NT2/D1 (cell line): ENCODE data around the gene RNGTT.
A peak's percentile ranks its signal among the peaks of the same experiment; 100 is the strongest.

Source experiments
- DNase-seq: peaks from one replicate; pipeline ENCODE4 v3.0.0-alpha.2; 2011; ENCODE audit warnings: low read depth, low spot score
- H3K27me3 ChIP-seq: 2 replicates; pipeline ENCODE4 v1.6.0; 2011; ENCODE audit warnings: mild to moderate bottlenecking; ENCODE audit not compliant: insufficient read length, insufficient read depth
- H3K36me3 ChIP-seq: 2 replicates; pipeline ENCODE4 v1.6.1; 2011; ENCODE audit warnings: mild to moderate bottlenecking, low read length, mixed read lengths; ENCODE audit not compliant: insufficient read depth, insufficient read length
- H3K4me1 ChIP-seq: 2 replicates; pipeline ENCODE4 v1.5.1; 2011; ENCODE audit not compliant: insufficient read depth, insufficient read length
- H3K4me3 ChIP-seq: 2 replicates; pipeline ENCODE4 v1.5.1; 2011; ENCODE audit warnings: low read depth; ENCODE audit not compliant: insufficient read length
- H3K9ac ChIP-seq: 2 replicates; pipeline ENCODE4 v1.6.0; 2011; ENCODE audit warnings: low read depth; ENCODE audit not compliant: insufficient read length
- H3K9me3 ChIP-seq: 2 replicates; pipeline ENCODE4 v1.5.1; 2011; ENCODE audit warnings: mild to moderate bottlenecking, low read length; ENCODE audit not compliant: insufficient read depth
- SUZ12 ChIP-seq: IDR thresholded peaks from 2 replicates; pipeline ENCODE4 v1.6.1; 2011; ENCODE audit not compliant: insufficient read length, insufficient read depth; ENCODE audit errors: extremely low read depth
- YY1 ChIP-seq: IDR thresholded peaks from 2 replicates; pipeline ENCODE4 v1.6.1; 2011; ENCODE audit not compliant: insufficient read length, insufficient read depth
- ZNF274 ChIP-seq: IDR thresholded peaks from 2 replicates; pipeline ENCODE4 v1.6.1; 2011; ENCODE audit warnings: mild to moderate bottlenecking, low read depth, low read length

Gene RNGTT

GRCh38 chr6:88637761-88638545, 325.5 kb downstream of the RNGTT start:
- TF ChIP-seq SUZ12 (no peak), ZNF274 (no peak), YY1 (no peak)
- Histone ChIP-seq H3K4me1 (no peaks in the 10 kb centered on the region), H3K9ac (no peak overlapping the region), H3K36me3 (no peaks in the 10 kb centered on the region), H3K27me3 (no peaks in the 10 kb centered on the region), H3K4me3 (no peak overlapping the region), H3K9me3 (no peaks in the 10 kb centered on the region)
- no peak for DNase-seq

DNA sequence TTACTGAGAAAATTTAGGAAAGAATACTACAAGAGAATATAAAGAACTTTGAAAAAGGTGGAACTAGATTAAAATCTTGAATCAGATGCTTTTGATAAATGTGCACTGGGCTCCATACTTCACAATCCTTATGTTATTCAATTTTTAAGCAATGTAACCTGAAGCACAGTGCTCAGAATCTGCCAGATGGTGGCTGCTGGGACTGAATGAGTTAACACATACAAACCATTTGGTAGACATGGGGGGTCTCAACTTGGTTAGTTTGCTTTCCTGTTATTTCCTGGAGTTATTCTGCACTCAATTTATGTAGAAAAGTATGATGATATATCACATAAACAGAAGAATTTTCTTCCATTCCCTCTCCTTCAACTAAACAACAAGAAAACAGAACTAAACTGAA, 326.5 kb downstream of the RNGTT start:
- H3K27me3 ChIP-seq, result no peaks in the 10 kb centered on the region
- H3K9me3 ChIP-seq, result no peaks in the 10 kb centered on the region
- no peaks in the 10 kb centered on the region for H3K36me3 ChIP-seq
- H3K4me1 ChIP-seq, result no peaks in the 10 kb centered on the region
- no peak overlapping the region for H3K4me3 ChIP-seq
- TF ChIP-seq SUZ12 (no peak), YY1 (no peak), ZNF274 (no peak)
- no peak for DNase-seq
- H3K9ac ChIP-seq, result no peak overlapping the region

GRCh38 chr6:88633782-88634181, 329.6 kb downstream of the RNGTT start:
- DNase-seq, result no peak
- Histone ChIP-seq H3K4me1 (no peaks in the 10 kb centered on the region), H3K9me3 (no peaks in the 10 kb centered on the region), H3K36me3 (no peaks in the 10 kb centered on the region), H3K4me3 (no peak overlapping the region), H3K27me3 (no peaks in the 10 kb centered on the region), H3K9ac (no peak overlapping the region)
- TF ChIP-seq YY1, result no peak

- no peaks in the 10 kb centered on the region for H3K9me3 ChIP-seq
Observed at GRCh38 chr6:88631830-88632229, 331.6 kb downstream of the RNGTT start.

DNA sequence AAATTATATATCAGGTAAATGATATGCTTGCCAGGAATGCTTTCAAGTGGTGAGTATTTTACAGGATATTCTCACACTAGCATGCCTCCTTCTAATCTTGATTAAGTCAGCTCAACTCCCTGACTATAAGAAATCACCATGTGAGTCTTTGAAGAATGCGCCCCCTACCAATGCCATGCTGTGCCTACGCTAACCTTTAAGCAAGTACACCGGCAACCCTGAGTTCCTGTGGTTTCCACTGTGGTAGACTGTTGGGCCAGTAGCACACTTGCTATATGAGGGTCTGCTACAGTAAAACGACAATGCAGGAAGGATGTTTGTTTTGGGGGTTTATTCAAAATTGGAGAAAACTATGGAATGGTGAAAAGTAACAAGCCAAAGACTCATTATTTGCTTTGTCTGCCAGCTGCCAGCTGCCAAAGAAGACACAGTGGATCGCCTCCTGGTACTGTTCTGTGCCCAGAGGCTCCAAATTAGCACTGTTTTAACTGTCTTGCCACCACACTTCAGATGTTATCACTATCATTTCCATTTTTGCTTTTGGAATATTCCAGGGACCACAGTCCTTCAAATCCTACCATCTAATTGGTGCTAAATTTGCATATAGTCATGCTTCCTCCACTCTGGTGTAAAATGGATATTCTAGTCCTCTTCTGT, 333.5 kb downstream of the RNGTT start:
- H3K9ac ChIP-seq, result no peak overlapping the region
- H3K9me3 ChIP-seq, result no peaks in the 10 kb centered on the region
- peak; percentile 5 for DNase-seq
- TF ChIP-seq SUZ12 (no peak), YY1 (no peak), ZNF274 (no peak)
- H3K4me1 ChIP-seq, result no peaks in the 10 kb centered on the region
- H3K36me3 ChIP-seq, result no peaks in the 10 kb centered on the region
- H3K4me3 ChIP-seq, result no peak overlapping the region
- no peaks in the 10 kb centered on the region for H3K27me3 ChIP-seq

More at GRCh38 chr6:88631830-88632229, 331.6 kb downstream of the RNGTT start:
- no peaks in the 10 kb centered on the region for H3K36me3 ChIP-seq
- no peak for DNase-seq
- H3K27me3 ChIP-seq, result no peaks in the 10 kb centered on the region
- no peak overlapping the region for H3K4me3 ChIP-seq
- no peak for TF ChIP-seq YY1
- no peak for TF ChIP-seq SUZ12
- TF ChIP-seq ZNF274, result no peak
- H3K4me1 ChIP-seq, result no peaks in the 10 kb centered on the region
- no peak overlapping the region for H3K9ac ChIP-seq

- H3K4me3 ChIP-seq, result no peak overlapping the region
- H3K9ac ChIP-seq, result no peak overlapping the region
- H3K36me3 ChIP-seq, result no peaks in the 10 kb centered on the region
- no peaks in the 10 kb centered on the region for H3K27me3 ChIP-seq
- no peak for DNase-seq
- TF ChIP-seq SUZ12, result no peak
- no peak for TF ChIP-seq YY1
- TF ChIP-seq ZNF274, result no peak
- H3K9me3 ChIP-seq, result no peaks in the 10 kb centered on the region
- H3K4me1 ChIP-seq, result no peaks in the 10 kb centered on the region
Observed at GRCh38 chr6:88626460-88626859, 337.0 kb downstream of the RNGTT start.

- Histone ChIP-seq H3K27me3 (no peaks in the 10 kb centered on the region), H3K36me3 (no peaks in the 10 kb centered on the region), H3K9me3 (no peaks in the 10 kb centered on the region), H3K9ac (no peak overlapping the region), H3K4me1 (no peaks in the 10 kb centered on the region), H3K4me3 (no peak overlapping the region)
- TF ChIP-seq YY1 (no peak), ZNF274 (no peak), SUZ12 (no peak)
- no peak for DNase-seq
Observed at GRCh38 chr6:88623531-88623930, 339.9 kb downstream of the RNGTT start.
